ENCODE data around the gene SH3RF3. TPM values are rescaled to one million over a fixed set of nuclear protein-coding genes. Genes with fewer than 3 reads are reported as not detected.
"Not testable (repeated sequence)": the region's sequence is repeated elsewhere in the genome, so short reads cannot be mapped to it uniquely, and the experiment has no call there.

Gene SH3RF3
- total RNA-seq, 2 experiments from 2014 or later, result 1.4 TPM

DNA sequence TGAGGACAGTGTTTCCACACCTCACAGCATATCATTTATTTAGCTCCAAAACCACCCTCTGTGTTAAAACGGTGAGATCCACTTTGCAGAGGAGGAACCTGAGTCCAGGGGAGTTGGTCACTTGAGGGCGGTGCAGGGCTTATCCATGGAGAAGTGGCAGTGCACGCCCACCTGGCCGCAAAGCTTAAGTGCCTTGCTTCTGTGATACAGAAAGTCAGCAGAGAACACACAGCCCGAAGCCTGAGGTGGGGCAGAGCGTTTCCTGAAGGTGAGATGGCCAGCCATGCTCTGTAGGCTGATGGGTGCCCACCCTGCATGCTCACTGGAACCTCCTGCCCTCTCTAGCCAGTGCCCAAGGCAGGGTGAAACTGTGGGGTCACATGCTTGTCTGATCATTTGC, 87.3 kb downstream of the SH3RF3 start:
- POLR2A ChIA-PET, result no interaction called here

DNA sequence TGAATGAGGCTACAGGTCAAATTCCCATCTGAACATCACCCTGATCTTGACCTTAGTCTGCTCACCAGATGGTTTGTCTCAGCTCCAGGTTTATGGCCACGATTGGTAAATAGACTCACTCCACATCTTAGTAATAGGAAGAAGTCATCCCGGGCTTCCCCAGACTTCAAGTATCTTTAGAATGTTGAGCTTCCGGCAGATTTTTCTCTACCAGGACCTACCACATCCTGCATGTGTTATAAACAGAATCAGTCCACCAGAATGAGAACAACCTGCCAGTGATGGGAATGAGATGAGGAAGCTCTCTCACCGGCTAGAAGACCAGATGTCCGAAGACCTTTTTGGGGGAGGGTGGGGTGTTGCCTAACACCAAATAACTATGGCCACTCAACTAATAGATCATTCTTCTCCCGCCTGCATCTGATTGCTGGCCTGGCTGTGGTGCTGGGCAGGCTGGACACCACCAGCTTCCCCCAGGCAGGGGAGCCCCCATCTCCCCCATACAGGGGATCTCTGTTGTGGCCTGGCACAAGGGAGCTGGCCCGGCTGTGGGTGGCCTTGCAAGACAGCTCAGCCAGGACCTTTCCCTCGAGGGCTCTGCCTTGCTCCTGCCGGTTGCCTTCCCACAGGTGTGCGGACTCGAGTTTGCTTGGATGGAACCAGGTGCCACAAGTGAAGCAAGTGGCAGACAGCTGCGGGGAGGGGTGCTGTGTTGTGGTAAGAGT, 88.5 kb downstream of the SH3RF3 start:
- DNase-seq (peak; percentile 29), ATAC-seq (no peak)
- ChIA-PET POLR2A (no interaction called here), CTCF (interaction anchor here (0.6 to 1.6 kb wide), 4 partner anchors 10 to 451 kb away, joined by 3 to 6 read pairs (median 4); no protein-coding TSS in a partner anchor)
- no peaks in the 10 kb centered on the region for H3K9me3 Mint-ChIP-seq (ENCODE audit: low read depth)
- intact Hi-C loops (cut with DNase I, micrococcal nuclease), result loop anchor here in 1 of 2 experiments (5.0 kb wide), 1 partner anchor 295 kb away; no protein-coding TSS in a partner anchor
- H3K4me3 Mint-ChIP-seq, result peak overlapping the region; percentile 15
- peaks cover 60% of the 10 kb centered on the region for H3K4me1 Mint-ChIP-seq
- H3K36me3 Mint-ChIP-seq (ENCODE audit: low read depth), result no peaks in the 10 kb centered on the region
- peaks cover 52% of the 10 kb centered on the region for H3K27me3 Mint-ChIP-seq
- peak overlapping the region; percentile 48 for H3K27ac Mint-ChIP-seq

More for the DNA sequence above, 87.3 kb downstream of the SH3RF3 start:
- Mint-ChIP-seq H3K4me1 (peaks cover 63% of the 10 kb centered on the region), H3K27me3 (peaks cover 60% of the 10 kb centered on the region), H3K36me3 (ENCODE audit: low read depth) (no peaks in the 10 kb centered on the region), H3K4me3 (no peak overlapping the region), H3K27ac (no peak overlapping the region), H3K9me3 (ENCODE audit: low read depth) (no peaks in the 10 kb centered on the region)
- CTCF ChIA-PET, result interaction anchor here (0.6 to 2.1 kb wide), 3 partner anchors 8 to 49 kb away, joined by 3 to 7 read pairs (median 3); no protein-coding TSS in a partner anchor
- DNase-seq (no peak), ATAC-seq (no peak)
- intact Hi-C loops (cut with DNase I, micrococcal nuclease), result loop anchor here in 1 of 2 experiments (5.0 kb wide), 1 partner anchor 296 kb away; no protein-coding TSS in a partner anchor

DNA sequence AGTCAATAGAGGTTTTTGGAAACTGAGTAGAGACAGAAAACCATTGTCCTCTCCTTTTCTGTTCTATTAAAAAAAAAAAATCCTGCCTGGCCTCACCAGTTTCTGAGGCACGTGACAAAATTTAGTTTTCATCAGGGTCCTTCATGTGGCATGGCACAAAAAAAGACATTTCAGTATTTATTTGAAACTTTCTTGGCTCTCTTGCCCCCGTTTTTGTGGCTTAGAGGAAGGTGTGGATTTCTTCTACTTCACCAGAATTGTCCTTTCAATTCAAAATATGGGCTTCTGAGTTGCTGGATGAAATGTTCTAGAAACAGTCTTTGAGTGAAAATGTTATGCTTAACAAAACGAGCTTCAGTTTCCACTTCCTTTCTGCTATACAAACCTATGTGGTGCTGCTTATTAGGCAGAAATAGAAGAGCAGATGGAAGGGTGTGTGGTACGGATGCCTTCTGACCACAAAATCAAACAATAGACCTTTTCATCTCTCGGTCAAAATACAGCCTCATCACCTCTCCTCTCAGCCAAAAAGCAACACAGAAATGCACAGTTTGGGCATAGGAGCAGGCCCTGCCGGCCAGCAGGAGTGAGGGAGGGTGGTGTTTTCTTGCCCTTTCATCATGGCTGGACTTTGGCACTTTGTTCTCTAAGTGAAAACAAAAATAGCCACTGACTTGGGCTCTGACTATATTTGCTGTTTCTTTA, 89.2 kb downstream of the SH3RF3 start:
- ChIA-PET POLR2A (no interaction called here), CTCF (interaction anchor here (0.5 to 1.6 kb wide), 4 partner anchors 9 to 292 kb away, joined by 3 to 6 read pairs (median 4); no protein-coding TSS in a partner anchor)
- H3K36me3 Mint-ChIP-seq (ENCODE audit: low read depth), result no peaks in the 10 kb centered on the region
- ATAC-seq, result no peak
- H3K4me1 Mint-ChIP-seq, result peaks cover 53% of the 10 kb centered on the region
- no peaks in the 10 kb centered on the region for H3K9me3 Mint-ChIP-seq (ENCODE audit: low read depth)
- H3K27me3 Mint-ChIP-seq, result peaks cover 45% of the 10 kb centered on the region
- intact Hi-C loops (cut with DNase I, micrococcal nuclease), result loop anchor here in 1 of 2 experiments (5.0 kb wide), 1 partner anchor 294 kb away; no protein-coding TSS in a partner anchor
- H3K4me3 Mint-ChIP-seq, result no peak overlapping the region
- DNase-seq, result no peak
- no peak overlapping the region for H3K27ac Mint-ChIP-seq

- DNase-seq (no peak), ATAC-seq (no peak)
- Mint-ChIP-seq H3K4me3 (no peak overlapping the region), H3K4me1 (peaks cover 48% of the 10 kb centered on the region), H3K27ac (no peak overlapping the region), H3K9me3 (ENCODE audit: low read depth) (no peaks in the 10 kb centered on the region), H3K36me3 (ENCODE audit: low read depth) (no peaks in the 10 kb centered on the region), H3K27me3 (peaks cover 40% of the 10 kb centered on the region)
- ChIA-PET POLR2A (no interaction called here), CTCF (interaction anchor here (0.5 to 1.6 kb wide), 4 partner anchors 8 to 497 kb away, joined by 3 to 4 read pairs (median 4); no protein-coding TSS in a partner anchor)
- intact Hi-C loops (cut with DNase I, micrococcal nuclease), result loop anchor here in 1 of 2 experiments (5.0 kb wide), 1 partner anchor 294 kb away; no protein-coding TSS in a partner anchor
Observed at GRCh38 chr2:109218792-109219126, 89.8 kb downstream of the SH3RF3 start.

DNA sequence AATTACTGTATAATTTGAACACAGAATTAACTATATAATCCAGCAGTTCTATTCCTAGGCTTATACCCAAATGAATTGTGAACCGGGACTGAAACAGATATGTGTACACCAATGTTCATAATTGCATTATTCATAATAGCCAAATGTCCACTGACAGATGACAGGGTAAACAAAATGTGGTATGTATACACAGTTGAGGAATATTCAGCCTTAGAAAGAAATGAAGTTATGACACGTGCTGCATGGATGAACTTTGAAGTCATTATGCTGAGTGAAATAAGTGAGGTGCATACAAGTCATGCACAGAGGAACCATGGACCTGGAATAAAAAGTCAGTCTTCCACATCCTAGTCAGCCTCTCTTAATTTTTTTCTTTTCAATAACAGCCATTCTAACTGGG, 91.9 kb downstream of the SH3RF3 start:
- Mint-ChIP-seq H3K4me1 (peaks cover 27% of the 10 kb centered on the region), H3K9me3 (ENCODE audit: low read depth) (no peaks in the 10 kb centered on the region), H3K27ac (no peak overlapping the region), H3K27me3 (peaks cover 27% of the 10 kb centered on the region), H3K4me3 (no peak overlapping the region), H3K36me3 (ENCODE audit: low read depth) (no peaks in the 10 kb centered on the region)
- ChIA-PET CTCF (no interaction called here), POLR2A (no interaction called here)
- DNase-seq (no peak), ATAC-seq (no peak)
- intact Hi-C loops (cut with DNase I, micrococcal nuclease), result no loop called here

- H3K36me3 Mint-ChIP-seq (ENCODE audit: low read depth); POLR2A ChIA-PET; intact Hi-C loops (cut with DNase I, micrococcal nuclease); H3K27ac Mint-ChIP-seq; CTCF ChIA-PET; DNase-seq; ATAC-seq; H3K4me3 Mint-ChIP-seq; H3K9me3 Mint-ChIP-seq (ENCODE audit: low read depth): not testable (repeated sequence)
- Mint-ChIP-seq H3K4me1 (peaks cover 23% of the 10 kb centered on the region), H3K27me3 (peaks cover 22% of the 10 kb centered on the region)
Observed at GRCh38 chr2:109221316-109221715, 92.3 kb downstream of the SH3RF3 start.

DNA sequence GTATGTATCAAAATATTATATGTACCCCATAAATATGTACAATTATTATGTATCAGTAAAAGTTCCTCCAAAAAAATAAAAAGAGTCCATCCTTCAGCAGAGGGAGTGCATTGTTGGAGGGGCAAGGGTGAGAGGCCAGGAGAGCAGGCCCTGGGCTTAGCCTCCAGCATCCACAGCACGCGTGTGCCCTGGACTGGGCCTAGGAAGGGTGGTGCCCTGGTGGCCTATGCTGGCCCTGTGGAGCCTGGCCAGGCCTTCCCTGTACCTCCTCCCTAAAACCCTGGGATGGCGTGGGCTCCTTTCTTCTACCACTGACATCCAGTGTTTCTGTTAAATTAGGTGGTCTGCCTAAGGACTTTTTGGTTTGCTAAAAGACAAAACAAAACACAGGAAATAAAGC, 93.4 kb downstream of the SH3RF3 start:
- H3K27ac Mint-ChIP-seq, result no peak overlapping the region
- intact Hi-C loops (cut with DNase I, micrococcal nuclease), result no loop called here
- ChIA-PET CTCF (no interaction called here), POLR2A (no interaction called here)
- no peaks in the 10 kb centered on the region for H3K36me3 Mint-ChIP-seq (ENCODE audit: low read depth)
- no peak overlapping the region for H3K4me3 Mint-ChIP-seq
- peaks cover 14% of the 10 kb centered on the region for H3K27me3 Mint-ChIP-seq
- no peaks in the 10 kb centered on the region for H3K9me3 Mint-ChIP-seq (ENCODE audit: low read depth)
- peaks cover 16% of the 10 kb centered on the region for H3K4me1 Mint-ChIP-seq
- DNase-seq (no peak), ATAC-seq (no peak)

DNA sequence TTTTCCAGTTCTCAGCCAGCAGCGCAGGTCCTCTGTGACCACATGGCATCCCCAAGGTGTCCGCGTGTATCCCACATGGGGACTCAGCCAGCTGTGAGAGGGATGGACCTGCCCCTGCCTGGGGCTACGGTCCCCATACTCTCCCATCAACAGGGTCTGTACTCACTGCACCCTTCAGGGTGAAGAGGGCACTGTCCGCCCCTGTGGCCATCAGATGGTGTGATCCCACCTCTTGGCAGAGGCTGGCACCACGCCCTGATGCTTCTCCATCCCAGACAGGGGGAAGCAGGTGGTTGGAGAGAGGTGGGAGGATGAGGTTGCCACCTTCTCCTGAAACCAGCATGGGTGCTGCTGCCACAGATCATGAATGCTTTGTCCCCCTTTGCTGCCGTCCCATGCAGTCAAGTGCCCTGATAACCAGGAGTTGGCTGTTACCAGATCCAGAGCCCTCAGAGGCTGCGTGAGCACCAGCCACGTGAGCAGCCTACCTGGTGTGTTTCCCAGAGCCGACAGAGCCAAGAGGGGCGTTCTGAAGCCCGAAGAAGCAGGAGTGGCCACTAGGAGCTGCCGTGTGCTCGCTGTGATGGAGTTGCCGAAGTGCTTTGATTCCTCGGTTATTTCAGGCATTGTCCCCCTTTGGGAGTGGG, 93.9 kb downstream of the SH3RF3 start:
- Mint-ChIP-seq H3K27me3 (peaks cover 9% of the 10 kb centered on the region), H3K4me1 (peaks cover 10% of the 10 kb centered on the region), H3K4me3 (no peak overlapping the region), H3K9me3 (ENCODE audit: low read depth) (no peaks in the 10 kb centered on the region), H3K27ac (no peak overlapping the region), H3K36me3 (ENCODE audit: low read depth) (no peaks in the 10 kb centered on the region)
- ATAC-seq (no peak), DNase-seq (no peak)
- intact Hi-C loops (cut with DNase I, micrococcal nuclease), result no loop called here
- ChIA-PET POLR2A (no interaction called here), CTCF (interaction anchor here (0.6 kb wide), 1 partner anchor 75 kb away, joined by 3 read pairs; no protein-coding TSS in a partner anchor)

DNA sequence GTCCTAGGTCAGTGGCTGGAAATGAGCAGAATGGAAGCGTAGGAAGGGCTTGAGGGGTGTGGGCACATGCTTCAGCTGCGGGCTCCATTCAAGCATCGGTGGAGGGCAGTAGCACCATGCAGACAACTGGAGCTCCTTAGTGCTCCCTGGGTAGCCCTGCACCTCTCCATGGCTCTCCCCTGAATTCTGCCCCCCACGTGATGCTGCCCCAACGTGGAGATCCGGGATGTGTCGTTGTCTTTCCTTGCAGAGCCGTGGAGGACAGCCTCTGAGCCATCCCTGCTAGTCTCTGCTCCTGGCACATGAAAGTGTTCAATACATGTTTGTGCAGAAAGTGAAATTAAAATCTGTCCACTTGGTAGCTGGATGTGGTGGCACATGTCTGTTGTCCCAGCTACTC, 94.5 kb downstream of the SH3RF3 start:
- ATAC-seq, result no peak
- CTCF ChIA-PET, result interaction anchor here (0.6 to 2.5 kb wide), 2 partner anchors 8 to 76 kb away, joined by 3 to 7 read pairs; no protein-coding TSS in a partner anchor
- Mint-ChIP-seq H3K4me3 (no peak overlapping the region), H3K27ac (no peak overlapping the region), H3K27me3 (peaks cover 9% of the 10 kb centered on the region), H3K9me3 (ENCODE audit: low read depth) (no peaks in the 10 kb centered on the region), H3K36me3 (ENCODE audit: low read depth) (no peaks in the 10 kb centered on the region), H3K4me1 (peaks cover 5% of the 10 kb centered on the region)
- intact Hi-C loops (cut with DNase I, micrococcal nuclease), result no loop called here
- POLR2A ChIA-PET, result no interaction called here
- no peak for DNase-seq

GRCh38 chr2:109224341-109224740, 95.3 kb downstream of the SH3RF3 start:
- DNase-seq; H3K36me3 Mint-ChIP-seq (ENCODE audit: low read depth); POLR2A ChIA-PET; H3K27me3 Mint-ChIP-seq; H3K27ac Mint-ChIP-seq; intact Hi-C loops (cut with DNase I, micrococcal nuclease); H3K9me3 Mint-ChIP-seq (ENCODE audit: low read depth); H3K4me1 Mint-ChIP-seq; ATAC-seq; H3K4me3 Mint-ChIP-seq: not testable (repeated sequence)
- CTCF ChIA-PET, result interaction anchor here (2.5 kb wide), 1 partner anchor 9 kb away, joined by 7 read pairs; no protein-coding TSS in a partner anchor

DNA sequence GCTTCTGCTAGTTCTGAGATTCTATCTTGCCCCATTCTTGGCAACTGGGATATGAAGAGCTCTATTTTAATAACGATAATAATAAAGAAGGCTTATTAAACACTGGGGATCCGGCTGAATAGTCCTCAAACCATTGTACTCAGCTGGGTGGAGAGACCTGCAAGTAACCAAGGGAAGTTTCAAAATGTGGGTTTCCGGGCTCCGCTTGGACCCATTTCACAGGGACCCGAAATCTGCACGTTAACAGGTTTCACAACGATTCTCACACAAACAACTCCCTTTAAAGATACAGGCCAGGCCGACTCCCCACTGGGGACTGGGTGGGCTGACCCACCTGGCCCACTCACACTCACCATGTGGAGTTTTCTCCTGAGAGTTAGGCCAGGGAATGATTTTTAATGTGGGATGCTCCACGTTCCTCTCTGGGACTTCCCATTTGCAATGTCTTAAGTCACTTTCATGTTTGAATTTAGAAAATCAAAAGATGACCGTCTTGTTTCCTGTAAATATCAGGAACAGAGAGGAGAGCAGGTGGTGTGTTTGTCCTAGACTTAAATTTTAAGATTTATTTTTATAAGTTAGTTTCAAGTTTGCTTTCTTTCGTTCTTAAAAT, 96.3 kb downstream of the SH3RF3 start:
- ATAC-seq, result no peak
- no peak for DNase-seq
- Mint-ChIP-seq H3K36me3 (ENCODE audit: low read depth) (no peaks in the 10 kb centered on the region), H3K4me1 (peaks cover 4% of the 10 kb centered on the region), H3K9me3 (ENCODE audit: low read depth) (no peaks in the 10 kb centered on the region), H3K4me3 (no peak overlapping the region), H3K27me3 (peaks cover 4% of the 10 kb centered on the region), H3K27ac (no peak overlapping the region)
- ChIA-PET POLR2A (no interaction called here), CTCF (interaction anchor here (0.6 to 2.5 kb wide), 3 partner anchors 10 to 98 kb away, joined by 3 to 7 read pairs (median 3); no protein-coding TSS in a partner anchor)
- intact Hi-C loops (cut with DNase I, micrococcal nuclease), result no loop called here

All from activated CD4-positive, alpha-beta T cell treated with anti-CD3 and anti-CD28 coated beads for 36 hours (primary cell).